GM12873 (cell line): ENCODE results near the gene ZNF302.

Experiments used
- TF ChIP-seq, protein P1 (sequence below): IDR thresholded peaks from 2 replicates; pipeline ENCODE4 v1.5.1; 2012; ENCODE audit warnings: low read depth, mild to moderate bottlenecking, moderate library complexity, low read length, control low read depth; ENCODE audit not compliant: insufficient read depth; ENCODE audit errors: missing control alignments

ZNF302 gene

DNA sequence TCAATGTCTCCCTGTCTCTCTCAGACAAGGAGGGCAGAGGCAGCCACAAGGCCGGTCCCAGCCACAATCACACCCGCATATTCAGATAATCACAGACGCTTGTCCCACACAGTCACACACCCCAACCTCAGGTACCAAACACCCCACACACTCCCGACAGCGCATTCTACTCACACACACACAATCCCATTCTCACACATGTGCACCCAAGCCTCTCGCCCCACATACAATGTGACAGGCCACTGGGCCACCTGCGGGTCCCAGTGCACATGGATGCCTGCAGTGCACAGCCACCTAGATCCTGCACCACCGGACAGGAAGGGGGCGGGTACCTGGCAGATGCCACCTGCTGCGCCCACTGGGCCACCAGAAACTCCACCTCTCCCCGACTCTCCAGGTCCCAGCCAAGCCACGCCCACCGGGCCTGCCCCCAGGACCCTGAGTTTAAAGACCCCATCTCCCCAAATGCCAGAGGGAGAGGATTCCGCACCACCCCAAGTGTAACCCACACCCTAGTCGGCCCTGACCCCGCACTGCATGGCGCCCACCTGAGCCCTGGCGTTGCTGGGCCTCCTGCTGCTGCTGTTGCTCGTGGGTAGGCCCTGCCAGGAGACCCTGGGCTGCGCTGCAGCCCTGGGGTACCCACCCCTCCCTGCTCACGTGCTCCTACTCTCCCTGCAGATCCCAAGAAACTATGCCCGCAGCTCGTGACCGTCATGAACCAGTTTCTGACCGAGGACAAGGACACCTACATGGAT lies 11.1 kb upstream of the ZNF302 start:
- TF ChIP-seq, protein P1, sequence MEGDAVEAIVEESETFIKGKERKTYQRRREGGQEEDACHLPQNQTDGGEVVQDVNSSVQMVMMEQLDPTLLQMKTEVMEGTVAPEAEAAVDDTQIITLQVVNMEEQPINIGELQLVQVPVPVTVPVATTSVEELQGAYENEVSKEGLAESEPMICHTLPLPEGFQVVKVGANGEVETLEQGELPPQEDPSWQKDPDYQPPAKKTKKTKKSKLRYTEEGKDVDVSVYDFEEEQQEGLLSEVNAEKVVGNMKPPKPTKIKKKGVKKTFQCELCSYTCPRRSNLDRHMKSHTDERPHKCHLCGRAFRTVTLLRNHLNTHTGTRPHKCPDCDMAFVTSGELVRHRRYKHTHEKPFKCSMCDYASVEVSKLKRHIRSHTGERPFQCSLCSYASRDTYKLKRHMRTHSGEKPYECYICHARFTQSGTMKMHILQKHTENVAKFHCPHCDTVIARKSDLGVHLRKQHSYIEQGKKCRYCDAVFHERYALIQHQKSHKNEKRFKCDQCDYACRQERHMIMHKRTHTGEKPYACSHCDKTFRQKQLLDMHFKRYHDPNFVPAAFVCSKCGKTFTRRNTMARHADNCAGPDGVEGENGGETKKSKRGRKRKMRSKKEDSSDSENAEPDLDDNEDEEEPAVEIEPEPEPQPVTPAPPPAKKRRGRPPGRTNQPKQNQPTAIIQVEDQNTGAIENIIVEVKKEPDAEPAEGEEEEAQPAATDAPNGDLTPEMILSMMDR: no peak

DNA sequence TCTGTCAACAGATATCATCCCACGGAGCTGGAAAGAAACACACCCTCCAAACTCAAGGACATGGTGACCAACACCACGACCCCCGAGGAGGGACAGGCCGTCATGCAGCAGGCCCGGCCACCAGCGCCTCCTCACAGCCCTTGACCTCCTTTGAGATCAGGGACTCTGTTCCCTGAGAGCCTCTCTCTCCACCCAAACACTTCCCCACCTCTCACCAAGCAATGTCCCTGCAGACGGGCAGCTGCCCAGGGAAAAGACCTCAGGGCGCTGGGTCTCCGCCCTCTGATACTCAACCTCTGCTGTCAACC lies 10.6 kb upstream of the ZNF302 start:
- TF ChIP-seq, protein P1: no peak

GRCh38 chr19:34667349-34668076 lies 10.0 kb upstream of the ZNF302 start:
- TF ChIP-seq, protein P1: no peak

DNA sequence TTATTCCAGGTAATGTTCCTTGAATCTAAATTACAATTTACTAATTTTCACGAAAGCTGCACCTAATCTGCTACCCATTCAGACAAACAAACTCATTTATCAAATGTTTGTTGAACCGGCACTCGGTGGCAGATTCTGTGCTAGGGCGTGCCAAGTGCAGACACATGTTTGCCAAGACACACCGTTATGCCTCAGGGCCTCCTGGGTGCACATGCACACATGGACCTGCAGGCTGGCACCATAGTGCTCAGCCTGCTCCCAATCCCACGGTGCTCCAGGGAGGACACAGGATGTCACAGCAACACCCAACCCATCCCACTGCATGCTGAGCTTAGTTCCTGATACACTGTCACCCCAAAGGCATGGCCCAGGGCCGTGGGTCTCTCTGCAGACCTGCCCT lies 8.2 kb upstream of the ZNF302 start:
- TF ChIP-seq, protein P1: no peak

DNA sequence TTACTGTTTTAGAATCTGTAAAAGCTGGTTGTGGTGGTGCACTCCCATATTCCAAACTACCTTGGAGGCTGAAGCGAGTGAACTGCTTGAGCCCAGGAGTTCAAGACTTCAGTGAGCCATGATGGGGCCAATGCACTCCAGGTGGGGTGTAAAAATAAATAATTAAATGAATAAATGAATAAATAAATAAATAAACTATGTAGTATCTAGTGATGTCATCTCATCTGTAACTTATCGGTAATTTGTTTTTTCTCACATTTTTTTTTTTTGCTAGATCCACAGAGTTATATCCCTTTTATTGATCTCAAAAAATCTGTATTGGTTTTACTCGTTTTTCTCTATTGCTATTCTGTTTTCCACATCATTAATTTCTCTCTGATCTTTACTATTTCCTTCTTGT lies 5.5 kb upstream of the ZNF302 start:
- TF ChIP-seq, protein P1: no peak

GRCh38 chr19:34673590-34673989 lies 3.9 kb upstream of the ZNF302 start:
- TF ChIP-seq, protein P1: no peak

GRCh38 chr19:34675250-34675649 lies 2.2 kb upstream of the ZNF302 start:
- TF ChIP-seq, protein P1: no peak
